A549 treated with CpdA at 1 μM for 4 hours (cell line): ENCODE results near the gene LMX1A. TPM values are rescaled to one million over a fixed set of nuclear protein-coding genes. Genes with fewer than 3 reads are reported as not detected.

ENCODE experiments used
- total RNA-seq: library from RNA; stranded (reverse); fragments of 200-300 nt; extraction: Qiagen RNA extraction; gene quantifications from 5 replicates; pipeline ENCODE4 v1.2.3, GENCODE V29; 2022; ENCODE audit warnings: low read depth

Gene LMX1A
- not detected in 5 replicates for total RNA-seq

GRCh38 chr1:165355977-165356811 lies at the start of gene LMX1A:
TSS of gene LMX1A (minus strand) at chr1:165356715. CDS start at chr1:165355559, 1,156 bp downstream.

Other genes with a start within 250 kb of the LMX1A start
- not detected in 5 replicates for gene RXRG, start 88.4 kb upstream of the LMX1A start, total RNA-seq
- not detected in 5 replicates for gene LRRC52, start 187.3 kb upstream of the LMX1A start, total RNA-seq